Breast epithelium (tissue), 4 donors: ENCODE measurements around the gene ZWILCH. TPM values are rescaled to one million over a fixed set of nuclear protein-coding genes. Genes with fewer than 3 reads are reported as not detected.

ENCODE experiments used
- DNase-seq, 2 donors: peaks; one replicate each; pipeline ENCODE4 v3.0.0-alpha.2; 2019; ENCODE audit warnings: low spot score in 2 of 2
- H3K27ac ChIP-seq, 2 donors: fragments of 200-600 bp; sonication (generic) in 1 of 2; one replicate each; pipeline ENCODE4 v1.5.1; 2016 to 2019; ENCODE audit warnings: mild to moderate bottlenecking in 1 of 2
- H3K27me3 ChIP-seq, 2 donors: fragments of 200-600 bp; sonication (generic) in 1 of 2; one replicate each; pipeline versions ENCODE4 v1.5.1 to v1.6.0; 2017 to 2019; ENCODE audit warnings: control low read depth in 1 of 2, mild to moderate bottlenecking in 1 of 2
- H3K36me3 ChIP-seq: fragments of 200-600 bp; one replicate; pipeline ENCODE4 v1.5.1; 2019
- H3K4me1 ChIP-seq, 2 donors: fragments of 200-600 bp; sonication (generic); one replicate each; pipeline ENCODE4 v1.5.1; 2016 to 2019; ENCODE audit warnings: control low read depth in 1 of 2
- H3K4me3 ChIP-seq, 3 donors: fragments of 200-600 bp; sonication (generic); 1 replicate in 2 of 3; 2 replicates in 1 of 3; pipeline ENCODE4 v1.5.1; 2016 to 2019; ENCODE audit warnings: mild to moderate bottlenecking in 3 of 3, moderate library complexity in 2 of 3
- H3K9me3 ChIP-seq, 2 donors: fragments of 200-600 bp; sonication (generic) in 1 of 2; one replicate each; pipeline ENCODE4 v1.5.1; 2016 to 2019; ENCODE audit warnings: control low read depth in 1 of 2
- CTCF ChIP-seq, 3 donors: fragments of 450-650 bp; IDR thresholded peaks; one replicate each; pipeline ENCODE4 v1.5.1; 2016 to 2017; ENCODE audit warnings: antibody characterized with exemption in 3 of 3, mild to moderate bottlenecking in 3 of 3, moderate library complexity in 3 of 3
- POLR2A ChIP-seq: fragments of 450-650 bp; IDR thresholded peaks from one replicate; pipeline ENCODE4 v1.6.1; 2016; ENCODE audit warnings: antibody characterized with exemption, mild to moderate bottlenecking, moderate library complexity
- POLR2AphosphoS5 ChIP-seq, 3 donors: sonication (generic); formaldehyde crosslinking; IDR thresholded peaks; one replicate each; pipeline ENCODE4 v1.6.1; 2017; ENCODE audit warnings: antibody characterized with exemption in 3 of 3
- intact Hi-C: fragments of 100-400 bp; cut with DNase I; formaldehyde crosslinking; loops from one replicate; pipeline ENCODE4 v1.15.1; 2023; ENCODE audit warnings: low total_unique reads
- total RNA-seq, 3 donors: library from RNA; depleted of rRNA; stranded (reverse); fragments of >200 nt; gene quantifications; one replicate each; pipeline ENCODE4 v1.1.0, GENCODE V29; 2016

The ZWILCH gene
- total RNA-seq, 3 donors from 2014 or later, result 4.0 to 8.2 (median 7.6) TPM

DNA sequence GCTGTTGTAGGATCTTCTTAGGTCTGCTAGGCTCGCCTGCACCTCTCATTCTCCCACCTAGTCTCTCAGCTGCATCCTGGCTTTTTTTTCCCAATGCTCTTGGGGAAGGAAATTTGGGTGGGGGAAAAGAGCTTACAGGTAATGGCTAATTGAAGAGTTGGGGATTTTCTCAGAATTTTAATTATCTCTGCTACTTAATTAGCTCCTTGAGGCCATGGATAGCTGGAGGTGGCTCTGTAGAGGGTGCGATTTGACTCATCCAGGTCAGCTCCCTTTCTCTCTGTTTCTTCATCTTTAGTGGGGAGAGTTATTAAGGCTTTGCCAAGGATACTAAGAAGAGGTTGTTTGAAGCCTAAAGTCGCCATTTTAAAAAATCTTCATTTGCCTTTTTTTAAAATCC lies 30.2 kb upstream of the ZWILCH start:
- H3K4me3 ChIP-seq, result no peak overlapping the region
- H3K9me3 ChIP-seq, result no peaks in the 10 kb centered on the region
- no peak for TF ChIP-seq POLR2A
- TF ChIP-seq POLR2AphosphoS5 (IDR thresholded peaks at IDR 0.05), result no peak
- TF ChIP-seq CTCF (IDR thresholded peaks at IDR 0.05), result no peak
- H3K27me3 ChIP-seq, result no peaks in the 10 kb centered on the region
- H3K4me1 ChIP-seq, result no peaks in the 10 kb centered on the region
- no peaks in the 10 kb centered on the region for H3K36me3 ChIP-seq
- H3K27ac ChIP-seq, result no peak overlapping the region
- no peak for DNase-seq
- intact Hi-C loops, result no loop called here

DNA sequence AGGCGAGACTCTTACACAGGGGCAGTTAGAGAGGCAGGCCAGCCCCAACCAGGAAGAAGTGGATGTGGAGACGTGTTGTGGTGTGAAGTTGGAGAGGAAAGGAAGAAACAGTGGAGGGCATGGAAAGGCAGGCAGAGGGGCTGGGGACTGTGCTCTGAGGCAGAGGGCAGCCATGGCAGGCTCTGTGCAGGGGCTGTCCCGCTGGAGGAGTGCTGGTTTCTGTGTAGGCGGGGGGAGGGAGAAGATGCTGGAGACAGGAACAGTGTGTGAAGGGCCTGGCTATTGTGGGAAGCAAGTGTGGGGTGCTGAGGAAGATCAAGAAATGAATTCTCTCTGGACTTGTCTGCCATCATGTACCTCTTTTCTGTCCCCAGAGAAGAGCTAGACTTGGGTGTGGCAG lies 28.6 kb upstream of the ZWILCH start:
- no peaks in the 10 kb centered on the region for H3K36me3 ChIP-seq
- intact Hi-C loops, result no loop called here
- H3K27me3 ChIP-seq, result no peaks in the 10 kb centered on the region
- no peak for DNase-seq
- no peaks in the 10 kb centered on the region for H3K9me3 ChIP-seq
- TF ChIP-seq CTCF (IDR thresholded peaks at IDR 0.05), result no peak
- no peak for TF ChIP-seq POLR2AphosphoS5 (IDR thresholded peaks at IDR 0.05)
- TF ChIP-seq POLR2A, result no peak
- H3K4me1 ChIP-seq, result no peaks in the 10 kb centered on the region
- H3K4me3 ChIP-seq, result no peak overlapping the region
- H3K27ac ChIP-seq, result no peak overlapping the region

DNA sequence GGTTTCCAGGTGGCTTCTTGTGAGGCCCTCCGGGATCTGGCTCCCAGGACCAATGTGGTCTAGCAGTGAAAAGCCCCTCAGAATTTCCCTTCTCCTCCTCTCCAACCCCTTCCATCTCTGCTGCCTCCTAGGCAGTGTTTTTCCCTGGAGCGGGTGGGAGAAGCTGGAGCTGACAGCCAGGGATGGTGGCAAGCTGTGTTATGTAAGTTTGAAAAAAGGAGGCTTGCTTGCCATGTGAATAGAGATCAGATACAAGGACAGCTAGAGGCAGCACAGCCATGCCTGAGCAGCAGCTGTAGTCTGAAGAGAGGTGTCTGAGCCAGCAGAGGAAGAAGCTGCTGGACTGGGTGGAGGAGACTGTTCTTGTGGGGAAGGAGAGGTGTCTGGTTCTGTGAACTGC lies 28.1 kb upstream of the ZWILCH start:
- no peak overlapping the region for H3K27ac ChIP-seq
- DNase-seq, result no peak
- intact Hi-C loops, result no loop called here
- no peaks in the 10 kb centered on the region for H3K36me3 ChIP-seq
- no peaks in the 10 kb centered on the region for H3K9me3 ChIP-seq
- no peaks in the 10 kb centered on the region for H3K27me3 ChIP-seq
- H3K4me1 ChIP-seq, result no peaks in the 10 kb centered on the region
- H3K4me3 ChIP-seq, result no peak overlapping the region
- TF ChIP-seq CTCF (IDR thresholded peaks at IDR 0.05), result no peak

- H3K9me3 ChIP-seq, result no peaks in the 10 kb centered on the region
- TF ChIP-seq CTCF (IDR thresholded peaks at IDR 0.05) (no peak), POLR2AphosphoS5 (IDR thresholded peaks at IDR 0.05) (no peak), POLR2A (no peak)
- intact Hi-C loops, result no loop called here
Measured at GRCh38 chr15:66480267-66480666, 24.9 kb upstream of the ZWILCH start.

DNA sequence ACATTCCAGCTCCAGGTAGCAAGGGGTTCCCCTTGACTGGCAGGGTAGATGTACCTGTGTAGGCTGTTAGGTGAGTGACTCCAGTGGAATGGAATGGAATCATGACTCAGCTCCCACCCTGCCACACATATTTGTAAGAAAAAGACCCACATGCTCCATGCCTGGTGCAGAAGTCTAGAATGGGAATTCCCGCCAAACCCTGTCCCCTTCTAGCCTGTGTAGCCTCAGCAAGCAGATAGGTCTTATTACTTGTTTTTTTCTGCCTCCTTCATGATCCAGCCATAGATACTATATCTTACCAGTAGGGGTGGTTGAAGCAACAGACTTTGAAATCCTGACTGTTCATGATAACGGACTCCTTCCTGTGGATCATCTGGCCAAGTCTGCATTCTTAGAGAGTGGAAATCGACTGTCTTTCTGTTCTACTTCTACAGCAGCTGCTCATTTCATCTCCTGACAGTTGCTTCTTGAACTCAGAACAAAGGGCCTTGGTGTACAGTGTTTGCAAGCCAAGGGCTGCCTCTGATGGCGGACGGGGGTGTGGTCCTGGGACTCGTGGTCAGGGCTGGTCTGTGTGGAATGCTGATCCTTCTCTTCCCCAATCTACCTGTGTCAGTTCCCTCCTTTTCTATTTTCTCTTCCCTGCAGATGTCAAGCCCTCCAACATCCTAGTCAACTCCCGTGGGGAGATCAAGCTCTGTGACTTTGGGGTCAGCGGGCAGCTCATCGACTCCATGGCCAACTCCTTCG lies 23.8 kb upstream of the ZWILCH start:
- Histone ChIP-seq H3K9me3 (no peaks in the 10 kb centered on the region), H3K4me1 (no peaks in the 10 kb centered on the region), H3K27me3 (no peaks in the 10 kb centered on the region), H3K36me3 (no peaks in the 10 kb centered on the region), H3K27ac (no peak overlapping the region), H3K4me3 (no peak overlapping the region)
- DNase-seq, result no peak
- TF ChIP-seq POLR2AphosphoS5 (IDR thresholded peaks at IDR 0.05) (no peak), POLR2A (no peak), CTCF (IDR thresholded peaks at IDR 0.05) (no peak)
- intact Hi-C loops, result no loop called here

More at GRCh38 chr15:66480267-66480666, 24.9 kb upstream of the ZWILCH start:
- H3K27me3 ChIP-seq, result no peaks in the 10 kb centered on the region
- H3K36me3 ChIP-seq, result no peaks in the 10 kb centered on the region
- no peak overlapping the region for H3K4me3 ChIP-seq
- H3K27ac ChIP-seq, result no peak overlapping the region
- no peak for DNase-seq
- no peaks in the 10 kb centered on the region for H3K4me1 ChIP-seq
